SU-DHL-6 (cell line): Measurements from ENCODE around the gene HS3ST6.
A peak's percentile ranks its signal among the peaks of the same experiment; 100 is the strongest.

ENCODE experiments used
- H2AFZ ChIP-seq: fragments of 200-600 bp; sonication (generic); 2 replicates; pipeline ENCODE4 v1.6.1; 2014; ENCODE audit warnings: low read depth, mild to moderate bottlenecking, moderate library complexity, mixed read lengths, antibody characterized with exemption, low read length; ENCODE audit not compliant: severe bottlenecking
- H3F3A ChIP-seq: fragments of 200-600 bp; shearing (Covaris generic); 2 replicates; pipeline ENCODE4 v1.6.0; 2016; ENCODE audit warnings: antibody characterized with exemption, mild to moderate bottlenecking; ENCODE audit not compliant: insufficient read depth
- H3K27ac ChIP-seq: fragments of 200-600 bp; sonication (generic); 2 replicates; pipeline ENCODE4 v1.5.1; 2016; ENCODE audit warnings: low read depth, mild to moderate bottlenecking, low read length, moderate library complexity, mixed read lengths
- H3K27me3 ChIP-seq: fragments of 200-600 bp; sonication (generic), shearing (Covaris generic); 2 replicates; pipeline ENCODE4 v1.6.0; 2014; ENCODE audit warnings: mild to moderate bottlenecking, low read length
- H3K36me3 ChIP-seq: fragments of 200-600 bp; sonication (generic); 2 replicates; pipeline ENCODE4 v1.6.1; 2014; ENCODE audit warnings: mild to moderate bottlenecking, low read length, mixed read lengths
- H3K4me2 ChIP-seq: fragments of 300-600, 200-600 bp; shearing (Covaris generic), sonication (generic); 2 replicates; pipeline ENCODE4 v1.6.0; 2014; ENCODE audit warnings: low read length, low read depth, mild to moderate bottlenecking; ENCODE audit not compliant: poor library complexity, severe bottlenecking
- H3K4me3 ChIP-seq: fragments of 200-600 bp; sonication (generic); 2 replicates; pipeline ENCODE4 v1.5.1; 2014; ENCODE audit warnings: antibody characterized with exemption, low read length, mild to moderate bottlenecking, mixed read lengths; ENCODE audit not compliant: insufficient read depth, poor library complexity, severe bottlenecking
- H3K79me2 ChIP-seq: fragments of 200-600 bp; sonication (generic); 2 replicates; pipeline ENCODE4 v1.6.1; 2014; ENCODE audit warnings: mild to moderate bottlenecking, low read length, moderate library complexity; ENCODE audit not compliant: insufficient read depth
- H3K9ac ChIP-seq: fragments of 200-600 bp; sonication (generic); 2 replicates; pipeline ENCODE4 v1.7.0; 2014; ENCODE audit warnings: mild to moderate bottlenecking, low read length
- H3K9me2 ChIP-seq: fragments of 200-600 bp; sonication (generic); replicated peaks from 2 replicates; pipeline ENCODE4 v1.6.1; 2014; ENCODE audit warnings: low read length; ENCODE audit not compliant: insufficient read depth
- H3K9me3 ChIP-seq: fragments of 200-600 bp; sonication (generic); 2 replicates; pipeline ENCODE4 v1.6.1; 2014; ENCODE audit warnings: low read length, mixed read lengths; ENCODE audit not compliant: insufficient read depth
- H4K20me1 ChIP-seq: fragments of 200-600 bp; sonication (generic); 2 replicates; pipeline ENCODE4 v1.6.1; 2014; ENCODE audit warnings: low read depth, mild to moderate bottlenecking, antibody characterized with exemption, low read length, moderate library complexity, mixed read lengths
- CTCF ChIP-seq: fragments of 200-600 bp; sonication (generic); IDR thresholded peaks from one replicate; pipeline ENCODE4 v1.5.1; 2017; ENCODE audit warnings: antibody characterized with exemption, mild to moderate bottlenecking, low read length, moderate library complexity; ENCODE audit not compliant: insufficient read depth, poor library complexity, severe bottlenecking
- EZH2phosphoT487 ChIP-seq: fragments of 200-600 bp; sonication (generic), shearing (Covaris generic); conservative IDR thresholded peaks from 2 replicates; pipeline ENCODE4 v1.6.1; 2018; ENCODE audit warnings: mild to moderate bottlenecking, antibody characterized with exemption, low read length, moderate library complexity, mixed read lengths

The HS3ST6 gene

GRCh38 chr16:1946495-1947368 lies 28.5 kb upstream of the HS3ST6 start:
- Histone ChIP-seq H3K9me2 (no peaks in the 10 kb centered on the region), H3K36me3 (no peaks in the 10 kb centered on the region), H3K27ac (no peak overlapping the region), H3K79me2 (no peaks in the 10 kb centered on the region), H2AFZ (no peak overlapping the region), H4K20me1 (no peaks in the 10 kb centered on the region), H3K4me2 (no peak overlapping the region), H3F3A (no peaks in the 10 kb centered on the region), H3K9ac (no peak overlapping the region), H3K27me3 (no peaks in the 10 kb centered on the region), H3K4me3 (no peak overlapping the region), H3K9me3 (no peaks in the 10 kb centered on the region)
- TF ChIP-seq EZH2phosphoT487 (no peak), CTCF (peak; percentile 10)

GRCh38 chr16:1945559-1946391 lies 27.6 kb upstream of the HS3ST6 start:
- Histone ChIP-seq H2AFZ (no peak overlapping the region), H3K9me2 (no peaks in the 10 kb centered on the region), H3K27me3 (no peaks in the 10 kb centered on the region), H3K9me3 (no peaks in the 10 kb centered on the region), H3K4me3 (no peak overlapping the region), H3K79me2 (no peaks in the 10 kb centered on the region), H3K4me2 (no peak overlapping the region), H3K9ac (no peak overlapping the region), H3K27ac (no peak overlapping the region), H3F3A (no peaks in the 10 kb centered on the region), H4K20me1 (no peaks in the 10 kb centered on the region), H3K36me3 (no peaks in the 10 kb centered on the region)
- TF ChIP-seq EZH2phosphoT487 (no peak), CTCF (no peak)

GRCh38 chr16:1944612-1945199 lies 26.5 kb upstream of the HS3ST6 start:
- Histone ChIP-seq H3K4me3 (no peak overlapping the region), H3K9me3 (no peaks in the 10 kb centered on the region), H3K27me3 (no peaks in the 10 kb centered on the region), H3K79me2 (no peaks in the 10 kb centered on the region), H3K9ac (no peak overlapping the region), H3K4me2 (no peak overlapping the region), H3K36me3 (no peaks in the 10 kb centered on the region), H3K9me2 (no peaks in the 10 kb centered on the region), H3K27ac (no peak overlapping the region), H2AFZ (no peak overlapping the region), H4K20me1 (no peaks in the 10 kb centered on the region), H3F3A (no peaks in the 10 kb centered on the region)
- TF ChIP-seq CTCF: no peak
- TF ChIP-seq EZH2phosphoT487: no peak
